B cell (primary cell): ENCODE results near the gene DCPS. TPM values are rescaled to one million over a fixed set of nuclear protein-coding genes. Genes with fewer than 3 reads are reported as not detected.

ENCODE experiments used
- ATAC-seq: fragments of 200-7000 bp; cut with Tn5 transposase; one replicate; pipeline ENCODE4 v1.10.0; 2021; ENCODE audit warnings: low read depth, mild to moderate bottlenecking, moderate number of reproducible peaks, moderate library complexity
- CTCF ChIA-PET: fragments of 350-600 bp; sonication (Branson Sonifier 250); formaldehyde crosslinking; loops from one replicate; lab custom pipeline; 2021; ENCODE audit warnings: antibody characterized with exemption, inconsistent platforms; lab: Charles Lee
- POLR2A ChIA-PET: fragments of 350-600 bp; sonication (Branson Sonifier 250); formaldehyde crosslinking; loops from one replicate; lab custom pipeline; 2021; ENCODE audit warnings: antibody characterized with exemption; lab: Charles Lee
- DNase-seq: peaks from one replicate; pipeline ENCODE4 v3.0.0; 2013
- H2AFZ ChIP-seq: 2 replicates; pipeline ENCODE4 v1.6.1; 2012; ENCODE audit warnings: mild to moderate bottlenecking, low read depth, low read length; ENCODE audit not compliant: insufficient read depth, poor library complexity, severe bottlenecking
- H3K27ac ChIP-seq, 2 donors: 1 replicate in 1 of 2; 2 replicates in 1 of 2; pipeline ENCODE4 v1.5.1; 2012 to 2013; ENCODE audit warnings: low read length in 2 of 2, mild to moderate bottlenecking in 2 of 2, moderate library complexity in 1 of 2
- H3K27me3 ChIP-seq, 4 experiments: fragments of 200-600 bp in 1 of 4; sonication (generic) in 1 of 4; replicated peaks in 1 of 4; 1 replicate in 2 of 4; 2 replicates in 2 of 4; pipeline versions ENCODE4 v1.6.1 to v1.7.0; 2013 to 2016; ENCODE audit warnings: low read length in 3 of 4, mild to moderate bottlenecking in 2 of 4, mixed read lengths in 1 of 4, moderate library complexity in 1 of 4; ENCODE audit not compliant: insufficient read depth in 4 of 4, control insufficient read depth in 3 of 4; ENCODE audit errors: control extremely low read depth in 1 of 4
- H3K36me3 ChIP-seq, 2 experiments: replicated peaks in 1 of 2; 1 replicate in 1 of 2; 2 replicates in 1 of 2; pipeline versions ENCODE4 v1.6.1 to v1.7.1; 2013; ENCODE audit warnings: low read length in 1 of 2; ENCODE audit not compliant: insufficient read depth in 2 of 2, control insufficient read depth in 1 of 2; ENCODE audit errors: control extremely low read depth in 1 of 2, extremely low read depth in 1 of 2
- H3K4me1 ChIP-seq, 2 donors: fragments of 200-600 bp in 1 of 2; sonication (generic) in 1 of 2; 1 replicate in 1 of 2; 2 replicates in 1 of 2; pipeline versions ENCODE4 v1.5.1 to v1.6.1; 2013 to 2017; ENCODE audit warnings: low read length in 2 of 2; ENCODE audit not compliant: control insufficient read depth in 2 of 2, insufficient read depth in 2 of 2
- H3K4me2 ChIP-seq: replicated peaks from 2 replicates; pipeline ENCODE3; 2012; ENCODE audit warnings: mild to moderate bottlenecking, low read depth, low read length; ENCODE audit not compliant: poor library complexity, severe bottlenecking
- H3K4me3 ChIP-seq, 5 experiments: fragments of 200-600 bp in 1 of 5; sonication (generic) in 1 of 5; 1 replicate in 3 of 5; 2 replicates in 2 of 5; pipeline versions ENCODE4 v1.5.1 to v1.7.0; 2011 to 2016; ENCODE audit warnings: low read length in 4 of 5, mild to moderate bottlenecking in 4 of 5, low read depth in 2 of 5, control low read depth in 1 of 5, moderate library complexity in 1 of 5; ENCODE audit not compliant: insufficient read depth in 1 of 5; ENCODE audit errors: control extremely low read depth in 1 of 5, extremely low read depth in 1 of 5
- H3K79me2 ChIP-seq: fragments of 200-600 bp; sonication (generic); one replicate; pipeline ENCODE4 v1.6.0; 2016; ENCODE audit warnings: low read length; ENCODE audit not compliant: control insufficient read depth, insufficient read depth
- H3K9ac ChIP-seq: fragments of 200-600 bp; sonication (generic); 2 replicates; pipeline ENCODE4 v1.6.1; 2017; ENCODE audit warnings: mild to moderate bottlenecking, low read length, moderate library complexity
- H3K9me3 ChIP-seq, 3 donors: one replicate each; pipeline versions ENCODE4 v1.6.1 to v1.7.1; 2013; ENCODE audit warnings: low read length in 2 of 3; ENCODE audit not compliant: control insufficient read depth in 2 of 3, insufficient read depth in 1 of 3; ENCODE audit errors: control extremely low read depth in 1 of 3
- H4K20me1 ChIP-seq: 2 replicates; pipeline ENCODE4 v1.6.0; 2012; ENCODE audit warnings: mild to moderate bottlenecking, low read length; ENCODE audit not compliant: insufficient read depth, control insufficient read depth, poor library complexity, severe bottlenecking
- H3K27ac Mint-ChIP-seq: one replicate; pipeline ENCODE4 v1.8.0; 2021; ENCODE audit warnings: mixed read lengths
- H3K27me3 Mint-ChIP-seq: one replicate; pipeline ENCODE4 v1.8.0; 2021; ENCODE audit warnings: mixed read lengths
- H3K4me1 Mint-ChIP-seq: one replicate; pipeline ENCODE4 v1.8.0; 2021; ENCODE audit warnings: mixed read lengths
- H3K4me3 Mint-ChIP-seq: one replicate; pipeline ENCODE4 v1.8.0; 2021; ENCODE audit warnings: mixed read lengths
- H3K9me3 Mint-ChIP-seq: one replicate; pipeline ENCODE4 v1.8.0; 2022; ENCODE audit warnings: mixed read lengths; ENCODE audit not compliant: insufficient read depth
- CTCF ChIP-seq: fragments of 200-600 bp; IDR thresholded peaks from one replicate; pipeline ENCODE4 v1.8.0; 2022; ENCODE audit warnings: antibody characterized with exemption, mild to moderate bottlenecking
- EZH2 ChIP-seq: IDR thresholded peaks from 2 replicates; pipeline ENCODE4 v1.6.1; 2012; ENCODE audit warnings: borderline replicate concordance, low read depth, mild to moderate bottlenecking, moderate library complexity, low read length; ENCODE audit not compliant: insufficient read depth, poor library complexity, severe bottlenecking
- WGBS: methylation state at CpG from one replicate; pipeline ENCODE4 v1.1.5; 2013; ENCODE audit warnings: missing lambda C conversion rate; ENCODE audit not compliant: insufficient coverage; 5-methylcytosine and 5-hydroxymethylcytosine counted together
- intact Hi-C: fragments of 100-400 bp; cut with micrococcal nuclease; formaldehyde crosslinking; loops from one replicate; pipeline ENCODE4 v1.10.0; 2022
- polyA plus RNA-seq: library from polyadenylated mRNA; depleted of rRNA; stranded (reverse); fragments of >200 nt; gene quantifications from 2 replicates; pipeline ENCODE4 v1.2.3, GENCODE V29; 2012
- total RNA-seq, 2 donors: library from RNA; stranded (reverse); fragments of 120-200 nt in 1 of 2; gene quantifications; 1 replicate in 1 of 2; 2 replicates in 1 of 2; pipeline versions ENCODE4 v1.2.3 to v1.2.4, GENCODE V29; 2013 to 2022

DCPS gene
- total and polyA plus RNA-seq, 2 donors (not counting 1 experiment from before 2014, with no cell fraction given), result 21.7 to 37.1 TPM

GRCh38 chr11:126383339-126384335 lies 79.8 kb downstream of the DCPS start:
- Mint-ChIP-seq H3K4me1 (no peaks in the 10 kb centered on the region), H3K4me3 (no peak overlapping the region), H3K27me3 (no peaks in the 10 kb centered on the region), H3K27ac (no peak overlapping the region), H3K9me3 (no peaks in the 10 kb centered on the region)
- H3K9ac ChIP-seq, result no peak overlapping the region
- H3K36me3 ChIP-seq, result no peaks in the 10 kb centered on the region
- H3K9me3 ChIP-seq, result no peaks in the 10 kb centered on the region
- H4K20me1 ChIP-seq, result no peaks in the 10 kb centered on the region
- H3K4me1 ChIP-seq, result no peaks in the 10 kb centered on the region
- H3K4me3 ChIP-seq, result no peak overlapping the region
- WGBS, result 83% methylated on average over 18 of the region's 20 CpGs
- H3K27me3 ChIP-seq, result no peaks in the 10 kb centered on the region
- H3K79me2 ChIP-seq, result no peaks in the 10 kb centered on the region
- no peak overlapping the region for H3K27ac ChIP-seq
- no peak overlapping the region for H3K4me2 ChIP-seq
- ChIA-PET POLR2A (no interaction called here), CTCF (no interaction called here)
- DNase-seq, result no peak
- TF ChIP-seq CTCF (no peak), EZH2 (no peak)
- intact Hi-C loops, result no loop called here
- no peak overlapping the region for H2AFZ ChIP-seq
- no peak for ATAC-seq

- Histone ChIP-seq H3K79me2 (no peaks in the 10 kb centered on the region), H3K9ac (no peak overlapping the region), H3K27me3 (no peaks in the 10 kb centered on the region), H3K36me3 (no peaks in the 10 kb centered on the region), H3K9me3 (no peaks in the 10 kb centered on the region), H3K4me1 (no peaks in the 10 kb centered on the region), H3K4me2 (no peak overlapping the region), H3K4me3 (no peak overlapping the region), H2AFZ (no peak overlapping the region), H4K20me1 (no peaks in the 10 kb centered on the region), H3K27ac (no peak overlapping the region)
- DNase-seq (no peak), ATAC-seq (no peak)
- CTCF ChIA-PET, result no interaction called here
- Mint-ChIP-seq H3K9me3 (no peaks in the 10 kb centered on the region), H3K27me3 (no peaks in the 10 kb centered on the region), H3K4me1 (no peaks in the 10 kb centered on the region), H3K27ac (no peak overlapping the region), H3K4me3 (no peak overlapping the region)
- POLR2A ChIA-PET, result no interaction called here
- WGBS, result 88% methylated on average over 7 of the region's 9 CpGs
- TF ChIP-seq CTCF (no peak), EZH2 (no peak)
- intact Hi-C loops, result no loop called here
These were observed 80.7 kb downstream of the DCPS start for GRCh38 chr11:126384449-126385070.
